ENCODE results near the gene DBI. TPM values are rescaled to one million over a fixed set of nuclear protein-coding genes. Genes with fewer than 3 reads are reported as not detected.

Gene DBI
- total and polyA plus RNA-seq, 2 of the 8 experiments (the other 6 are each of a cell fraction or from before 2014, with no cell fraction given), result 180 to 212 TPM

- no peak for TF ChIP-seq CTBP2 (IDR thresholded peaks at IDR 0.05; ENCODE audit: borderline replicate concordance, insufficient read depth, insufficient read length, low read length)
These were observed 16.8 kb downstream of the DBI start (continued) for GRCh38 chr2:119383410-119384140.
